HUES6 (cell line): ENCODE results near the gene FUT4.
"Not testable (repeated sequence)": the region's sequence is repeated elsewhere in the genome, so short reads cannot be mapped to it uniquely, and the experiment has no call there.

Experiments used
- H3K27ac ChIP-seq: 2 replicates; pipeline ENCODE4 v1.7.0; 2013; ENCODE audit warnings: low read depth, mild to moderate bottlenecking, low read length, inconsistent platforms
- H3K27me3 ChIP-seq: 2 replicates; pipeline ENCODE4 v1.6.1; 2013; ENCODE audit warnings: low read length; ENCODE audit not compliant: control insufficient read depth, insufficient read depth
- H3K36me3 ChIP-seq: 2 replicates; pipeline ENCODE4 v1.6.1; 2013; ENCODE audit warnings: low read length; ENCODE audit not compliant: control insufficient read depth, insufficient read depth
- H3K4me1 ChIP-seq: 2 replicates; pipeline ENCODE4 v1.6.1; 2013; ENCODE audit warnings: low read length; ENCODE audit not compliant: control insufficient read depth, insufficient read depth
- H3K4me3 ChIP-seq: 2 replicates; pipeline ENCODE4 v1.5.1; 2013; ENCODE audit warnings: low read depth, low read length
- H3K9ac ChIP-seq: one replicate; pipeline ENCODE4 v1.6.1; 2013; ENCODE audit warnings: mild to moderate bottlenecking, low read length
- H3K9me3 ChIP-seq: 2 replicates; pipeline ENCODE4 v1.6.1; 2013; ENCODE audit warnings: low read depth, low read length; ENCODE audit not compliant: control insufficient read depth, insufficient read depth

The FUT4 gene

GRCh38 chr11:94553938-94554337 lies 10.2 kb downstream of the FUT4 start:
- Histone ChIP-seq H3K27ac (no peak overlapping the region), H3K9ac (no peak overlapping the region), H3K36me3 (no peaks in the 10 kb centered on the region), H3K27me3 (no peaks in the 10 kb centered on the region), H3K9me3 (no peaks in the 10 kb centered on the region), H3K4me3 (no peak overlapping the region), H3K4me1 (no peaks in the 10 kb centered on the region)

GRCh38 chr11:94555752-94556329 lies 12.1 kb downstream of the FUT4 start:
- H3K27ac ChIP-seq, H3K4me1 ChIP-seq, H3K36me3 ChIP-seq, H3K4me3 ChIP-seq, H3K27me3 ChIP-seq, H3K9me3 ChIP-seq, H3K9ac ChIP-seq: not testable (repeated sequence)

- Histone ChIP-seq H3K27ac (no peak overlapping the region), H3K9ac (no peak overlapping the region), H3K36me3 (no peaks in the 10 kb centered on the region), H3K27me3 (no peaks in the 10 kb centered on the region), H3K4me3 (no peak overlapping the region), H3K4me1 (no peaks in the 10 kb centered on the region), H3K9me3 (no peaks in the 10 kb centered on the region)
These were observed 13.7 kb downstream of the FUT4 start for GRCh38 chr11:94557421-94557820.

- Histone ChIP-seq H3K27me3 (no peaks in the 10 kb centered on the region), H3K9ac (no peak overlapping the region), H3K4me3 (no peak overlapping the region), H3K4me1 (peaks cover 2% of the 10 kb centered on the region; the same call in 1 of the 2 replicates), H3K9me3 (no peaks in the 10 kb centered on the region), H3K27ac (no peak overlapping the region), H3K36me3 (no peaks in the 10 kb centered on the region)
These were observed 14.3 kb downstream of the FUT4 start for GRCh38 chr11:94557992-94558391.

- Histone ChIP-seq H3K36me3 (no peaks in the 10 kb centered on the region), H3K27ac (no peak overlapping the region), H3K27me3 (no peaks in the 10 kb centered on the region), H3K9me3 (no peaks in the 10 kb centered on the region), H3K9ac (no peak overlapping the region), H3K4me1 (peaks cover 7% of the 10 kb centered on the region; the same call in 1 of the 2 replicates), H3K4me3 (no peak overlapping the region)
These were observed 14.7 kb downstream of the FUT4 start for GRCh38 chr11:94558468-94558867.

- no peak overlapping the region for H3K27ac ChIP-seq
- H3K9ac ChIP-seq = no peak overlapping the region
These were observed 15.2 kb downstream of the FUT4 start for GRCh38 chr11:94558932-94559331.

GRCh38 chr11:94559361-94559760 lies 15.6 kb downstream of the FUT4 start:
- no peak overlapping the region for H3K27ac ChIP-seq
- no peaks in the 10 kb centered on the region for H3K9me3 ChIP-seq
- H3K4me1 ChIP-seq = peaks cover 11% of the 10 kb centered on the region
- no peaks in the 10 kb centered on the region for H3K36me3 ChIP-seq
- no peaks in the 10 kb centered on the region for H3K27me3 ChIP-seq
- H3K4me3 ChIP-seq = no peak overlapping the region
- no peak overlapping the region for H3K9ac ChIP-seq

More at GRCh38 chr11:94558932-94559331, 15.2 kb downstream of the FUT4 start:
- Histone ChIP-seq H3K9me3 (no peaks in the 10 kb centered on the region), H3K4me3 (no peak overlapping the region), H3K27me3 (no peaks in the 10 kb centered on the region), H3K4me1 (peaks cover 11% of the 10 kb centered on the region), H3K36me3 (no peaks in the 10 kb centered on the region)

GRCh38 chr11:94560834-94561233 lies 17.1 kb downstream of the FUT4 start:
- Histone ChIP-seq H3K4me1 (peaks cover 11% of the 10 kb centered on the region), H3K36me3 (no peaks in the 10 kb centered on the region), H3K27ac (no peak overlapping the region), H3K4me3 (no peak overlapping the region), H3K9me3 (no peaks in the 10 kb centered on the region), H3K27me3 (no peaks in the 10 kb centered on the region), H3K9ac (no peak overlapping the region)

GRCh38 chr11:94563176-94563847 lies 19.6 kb downstream of the FUT4 start:
- no peaks in the 10 kb centered on the region for H3K27me3 ChIP-seq
- H3K9ac ChIP-seq = no peak overlapping the region
- H3K4me3 ChIP-seq = no peak overlapping the region
- no peaks in the 10 kb centered on the region for H3K36me3 ChIP-seq
- peaks cover 11% of the 10 kb centered on the region for H3K4me1 ChIP-seq
- no peaks in the 10 kb centered on the region for H3K9me3 ChIP-seq
- H3K27ac ChIP-seq = no peak overlapping the region

GRCh38 chr11:94563848-94564467 lies 20.2 kb downstream of the FUT4 start:
- no peaks in the 10 kb centered on the region for H3K9me3 ChIP-seq

GRCh38 chr11:94567181-94567670 lies 23.5 kb downstream of the FUT4 start, which contains the start of gene PIWIL4:
Gene PIWIL4, plus strand, starts transcription at chr11:94567368. Its CDS starts 151 bp downstream, at chr11:94567519.
- Histone ChIP-seq H3K27me3 (no peaks in the 10 kb centered on the region), H3K4me1 (peaks cover 11% of the 10 kb centered on the region), H3K9me3 (no peaks in the 10 kb centered on the region), H3K9ac (no peak within 1 kb of the TSS), H3K36me3 (no peaks in the 10 kb centered on the region), H3K4me3 (no peak within 1 kb of the TSS), H3K27ac (no peak within 1 kb of the TSS)

More at GRCh38 chr11:94563848-94564467, 20.2 kb downstream of the FUT4 start:
- Histone ChIP-seq H3K4me3 (no peak overlapping the region), H3K27ac (no peak overlapping the region), H3K36me3 (no peaks in the 10 kb centered on the region), H3K27me3 (no peaks in the 10 kb centered on the region), H3K9ac (no peak overlapping the region), H3K4me1 (peaks cover 11% of the 10 kb centered on the region)
